Spinal cord (tissue), 10 donors: ENCODE measurements around the gene ARVCF. TPM values are rescaled to one million over a fixed set of nuclear protein-coding genes. Genes with fewer than 3 reads are reported as not detected.

ENCODE experiments used
- DNase-seq, 6 donors: peaks; one replicate each; pipeline versions ENCODE4 v3.0.0 to v3.0.0-alpha.2; 2013 to 2015; ENCODE audit warnings: low spot score in 6 of 6, low read depth in 4 of 6
- H3K27ac ChIP-seq: one replicate; pipeline ENCODE4 v1.5.1; 2013; ENCODE audit warnings: low read depth, low read length, control low read depth
- H3K27me3 ChIP-seq: one replicate; pipeline ENCODE4 v1.6.1; 2013; ENCODE audit warnings: low read length; ENCODE audit not compliant: control insufficient read depth, insufficient read depth
- H3K36me3 ChIP-seq: one replicate; pipeline ENCODE4 v1.6.1; 2013; ENCODE audit warnings: low read length; ENCODE audit not compliant: control insufficient read depth, insufficient read depth
- H3K4me1 ChIP-seq: one replicate; pipeline ENCODE4 v1.6.1; 2013; ENCODE audit warnings: low read length; ENCODE audit not compliant: control insufficient read depth, insufficient read depth
- H3K4me3 ChIP-seq: one replicate; pipeline ENCODE4 v1.5.1; 2013; ENCODE audit warnings: low read depth, low read length, control low read depth
- H3K9me3 ChIP-seq: one replicate; pipeline ENCODE4 v1.6.1; 2013; ENCODE audit warnings: low read length; ENCODE audit not compliant: control insufficient read depth, insufficient read depth
- WGBS: methylation state at CpG from one replicate; pipeline ENCODE4 v1.1.5; 2013; ENCODE audit warnings: missing lambda C conversion rate; ENCODE audit not compliant: insufficient coverage; 5-methylcytosine and 5-hydroxymethylcytosine counted together
- polyA plus RNA-seq, 2 donors: library from polyadenylated mRNA; unstranded; fragments of 120-200 nt; gene quantifications; one replicate each; pipeline ENCODE4 v1.2.1, GENCODE V29; 2013; ENCODE audit not compliant: insufficient read length in 2 of 2
- total RNA-seq, 2 donors: library from RNA; depleted of rRNA in 1 of 2; stranded (reverse); fragments of 120-200 nt in 1 of 2; fragments of >200 nt in 1 of 2; gene quantifications; one replicate each; pipeline versions ENCODE4 v1.2.3 to v1.2.4, GENCODE V29; 2013 to 2014
- donor health status: healthy.

ARVCF gene
- total and polyA plus RNA-seq, 4 donors = 43.5 to 132 (median 84.2) TPM

DNA sequence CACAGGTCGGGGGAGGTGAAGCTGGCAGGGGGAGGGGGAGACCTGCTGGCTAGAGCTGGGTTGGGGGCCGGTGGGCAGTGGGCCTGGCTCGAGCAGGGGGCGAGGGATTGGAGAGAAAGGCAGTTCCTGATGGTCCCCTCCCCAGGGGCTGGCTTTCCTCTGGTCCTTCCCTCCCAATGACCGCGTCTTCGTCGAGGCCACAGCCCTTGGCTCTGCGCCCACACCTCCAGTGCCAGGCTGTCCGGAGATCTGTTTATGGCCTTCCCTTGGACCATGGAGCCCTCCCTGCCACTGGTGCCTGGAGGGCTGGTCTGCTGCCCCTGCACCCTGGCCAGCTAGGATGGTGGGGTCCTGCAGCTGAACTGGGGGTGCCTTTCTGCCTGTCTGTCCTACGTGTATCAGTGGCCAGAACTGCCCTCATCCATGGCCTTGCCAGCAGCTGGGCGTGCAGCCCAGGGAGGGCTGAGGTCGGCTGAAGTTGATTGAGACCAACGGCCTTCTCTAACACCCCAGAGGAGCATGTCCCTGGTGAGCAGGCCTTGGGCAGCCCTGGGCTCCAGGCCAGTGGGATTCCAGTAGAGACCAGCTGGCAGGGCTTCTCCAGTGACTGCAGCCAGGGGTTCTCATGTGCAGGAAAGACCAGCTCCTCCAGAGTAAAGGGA lies 16.6 kb upstream of the ARVCF start:
- H3K4me1 ChIP-seq = peaks cover 40% of the 10 kb centered on the region
- no peak overlapping the region for H3K4me3 ChIP-seq
- no peaks in the 10 kb centered on the region for H3K27me3 ChIP-seq
- DNase-seq = peak in 1 of 6 donors; percentile 50
- peaks cover 27% of the 10 kb centered on the region for H3K36me3 ChIP-seq
- no peaks in the 10 kb centered on the region for H3K9me3 ChIP-seq
- H3K27ac ChIP-seq = no peak overlapping the region
- WGBS = 71% methylated on average over 13 of the region's 14 CpGs

DNA sequence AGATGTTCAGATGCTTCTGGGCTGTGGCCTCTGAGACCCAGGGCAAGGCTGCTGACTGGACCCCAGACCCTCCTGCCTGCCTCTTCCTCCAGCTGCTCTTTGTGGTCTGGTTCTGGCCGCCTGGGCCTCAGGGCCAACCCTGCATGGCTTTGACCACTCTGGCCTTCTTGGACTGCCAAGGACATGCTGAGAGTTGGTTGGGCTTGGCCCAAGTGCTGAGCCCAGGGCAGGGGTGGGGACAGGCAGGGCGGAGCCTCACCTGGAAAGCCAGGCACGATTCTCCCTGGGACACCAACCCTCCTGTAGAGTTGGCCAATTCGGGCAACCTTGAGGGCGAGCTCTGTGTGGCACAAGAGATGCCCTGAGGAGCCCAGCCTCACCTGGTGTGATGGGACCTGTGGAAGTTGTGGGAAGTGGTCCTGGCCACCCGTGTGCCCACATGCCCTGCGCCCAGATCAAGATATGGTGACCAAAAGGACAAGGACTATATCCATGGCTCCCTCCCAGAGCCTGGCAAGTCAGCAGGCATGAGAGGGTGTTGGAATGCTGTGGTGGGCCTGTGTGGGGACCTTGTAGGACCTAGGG lies 15.9 kb upstream of the ARVCF start:
- Histone ChIP-seq H3K4me1 (peaks cover 33% of the 10 kb centered on the region), H3K27ac (no peak overlapping the region), H3K9me3 (no peaks in the 10 kb centered on the region), H3K36me3 (peaks cover 27% of the 10 kb centered on the region), H3K27me3 (no peaks in the 10 kb centered on the region), H3K4me3 (no peak overlapping the region)
- DNase-seq = no peak
- 89% methylated on average over 7 of the region's 7 CpGs for WGBS

DNA sequence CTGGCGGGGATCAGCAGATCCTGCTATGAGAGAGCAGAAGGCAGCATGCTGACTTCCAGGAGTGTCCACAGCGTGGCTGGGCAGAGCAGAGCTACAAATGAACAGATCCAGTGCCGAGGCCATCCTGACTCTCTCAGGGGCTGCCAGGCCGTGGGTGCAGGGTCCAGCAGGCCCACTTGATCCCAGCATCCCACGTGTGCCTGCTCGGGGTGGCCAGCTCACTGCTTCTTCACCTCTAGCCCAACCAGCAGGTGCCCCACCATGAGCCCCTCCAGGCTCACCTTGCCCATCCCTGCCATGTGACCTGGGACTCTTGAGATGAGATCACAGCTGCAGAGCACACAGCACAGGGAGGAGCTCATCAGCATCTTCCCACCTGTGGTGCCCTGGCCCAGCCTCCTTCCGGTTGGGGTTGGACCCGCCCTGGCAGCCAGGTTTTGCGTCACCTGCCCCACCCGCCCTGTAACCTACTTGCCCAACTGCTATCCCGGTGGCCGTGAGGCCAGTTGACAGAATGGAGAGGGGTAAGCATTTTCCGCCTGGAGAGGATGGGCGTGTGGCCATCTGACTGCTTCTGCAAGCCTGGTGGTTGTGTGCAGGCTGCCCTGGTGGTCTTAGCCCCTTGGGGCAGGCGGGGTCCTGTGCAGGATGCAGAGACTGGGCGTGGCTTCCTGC lies 15.2 kb upstream of the ARVCF start:
- H3K4me1 ChIP-seq = peaks cover 33% of the 10 kb centered on the region
- H3K4me3 ChIP-seq = no peak overlapping the region
- no peaks in the 10 kb centered on the region for H3K9me3 ChIP-seq
- H3K27ac ChIP-seq = no peak overlapping the region
- no peaks in the 10 kb centered on the region for H3K27me3 ChIP-seq
- 88% methylated on average over 16 of the region's 16 CpGs for WGBS
- peaks cover 22% of the 10 kb centered on the region for H3K36me3 ChIP-seq
- no peak for DNase-seq

DNA sequence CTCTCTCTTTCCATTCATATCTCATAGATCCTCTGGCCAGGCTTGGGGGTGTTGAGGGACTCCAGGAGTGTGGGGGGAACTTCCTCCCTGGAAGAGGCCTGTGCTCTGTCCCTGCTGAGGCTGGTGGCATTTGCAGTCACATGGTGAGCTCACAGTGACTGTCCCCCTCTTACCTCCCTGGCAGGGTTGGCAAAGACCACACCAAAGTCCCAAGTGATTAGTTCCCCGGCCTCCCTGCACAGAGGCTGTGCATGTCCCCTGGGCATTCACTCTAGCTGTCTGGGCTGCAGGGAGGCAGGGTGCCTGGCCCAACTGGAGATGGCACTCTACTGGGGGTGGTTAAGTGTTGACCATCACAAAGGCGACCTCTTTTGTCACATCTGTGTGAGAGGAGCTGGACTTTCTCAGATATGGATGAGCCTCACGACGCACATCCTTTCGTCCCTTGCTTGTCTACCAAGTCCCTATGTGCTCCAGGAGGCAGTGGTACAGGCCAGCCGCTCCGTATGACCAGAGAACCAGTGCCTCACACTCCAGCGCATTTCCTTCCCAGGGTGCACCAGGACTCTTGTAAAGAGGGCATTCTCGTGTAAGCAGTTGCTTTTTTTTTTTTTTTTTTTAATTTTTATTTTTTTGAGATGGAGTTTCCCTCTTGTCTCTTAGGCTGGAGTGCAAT lies 13.1 kb upstream of the ARVCF start:
- DNase-seq = no peak
- peaks cover 15% of the 10 kb centered on the region for H3K36me3 ChIP-seq
- no peak overlapping the region for H3K27ac ChIP-seq
- H3K4me1 ChIP-seq = peaks cover 30% of the 10 kb centered on the region
- H3K9me3 ChIP-seq = no peaks in the 10 kb centered on the region
- no peaks in the 10 kb centered on the region for H3K27me3 ChIP-seq
- H3K4me3 ChIP-seq = no peak overlapping the region
- WGBS = 91% methylated on average over 8 of the region's 9 CpGs

DNA sequence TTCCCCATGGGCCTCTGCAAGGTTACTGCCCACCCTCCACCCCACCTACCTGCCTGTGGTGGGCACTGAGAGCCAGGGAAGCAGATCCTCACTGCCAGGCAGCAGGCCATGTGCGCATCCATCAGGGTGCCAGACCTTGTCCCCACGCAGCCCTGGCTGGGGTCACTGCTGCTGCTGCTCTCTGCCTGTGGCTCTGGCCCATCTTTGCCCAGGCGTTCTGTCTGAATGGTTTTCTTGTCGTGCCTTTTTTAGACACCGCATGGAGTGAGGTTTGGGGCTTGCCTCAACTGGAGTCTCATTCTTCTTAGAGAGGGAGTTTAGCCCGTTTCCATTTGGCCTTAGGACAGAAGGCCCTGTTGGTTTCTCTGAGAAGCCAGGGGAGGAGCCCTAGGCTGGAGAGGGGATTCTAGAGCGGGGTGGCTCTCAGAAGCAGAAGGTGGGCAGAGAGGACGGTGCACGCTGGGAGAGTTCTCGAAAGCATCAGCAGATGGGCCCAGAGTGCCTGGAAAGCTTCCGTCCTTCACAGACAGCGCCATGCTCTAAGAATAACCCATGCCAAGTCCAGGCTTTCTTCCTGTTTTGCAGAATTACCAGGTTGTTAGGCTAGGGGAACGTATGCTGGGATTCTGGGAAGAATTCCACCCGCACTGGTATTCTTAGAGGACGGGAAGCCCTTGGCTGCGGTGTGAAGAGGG lies 12.4 kb upstream of the ARVCF start:
- no peaks in the 10 kb centered on the region for H3K9me3 ChIP-seq
- H3K4me1 ChIP-seq = peaks cover 36% of the 10 kb centered on the region
- 60% methylated on average over 8 of the region's 16 CpGs for WGBS
- no peaks in the 10 kb centered on the region for H3K27me3 ChIP-seq
- H3K4me3 ChIP-seq = no peak overlapping the region
- peaks cover 18% of the 10 kb centered on the region for H3K36me3 ChIP-seq
- peak in 1 of 6 donors; percentile 82 for DNase-seq
- no peak overlapping the region for H3K27ac ChIP-seq

DNA sequence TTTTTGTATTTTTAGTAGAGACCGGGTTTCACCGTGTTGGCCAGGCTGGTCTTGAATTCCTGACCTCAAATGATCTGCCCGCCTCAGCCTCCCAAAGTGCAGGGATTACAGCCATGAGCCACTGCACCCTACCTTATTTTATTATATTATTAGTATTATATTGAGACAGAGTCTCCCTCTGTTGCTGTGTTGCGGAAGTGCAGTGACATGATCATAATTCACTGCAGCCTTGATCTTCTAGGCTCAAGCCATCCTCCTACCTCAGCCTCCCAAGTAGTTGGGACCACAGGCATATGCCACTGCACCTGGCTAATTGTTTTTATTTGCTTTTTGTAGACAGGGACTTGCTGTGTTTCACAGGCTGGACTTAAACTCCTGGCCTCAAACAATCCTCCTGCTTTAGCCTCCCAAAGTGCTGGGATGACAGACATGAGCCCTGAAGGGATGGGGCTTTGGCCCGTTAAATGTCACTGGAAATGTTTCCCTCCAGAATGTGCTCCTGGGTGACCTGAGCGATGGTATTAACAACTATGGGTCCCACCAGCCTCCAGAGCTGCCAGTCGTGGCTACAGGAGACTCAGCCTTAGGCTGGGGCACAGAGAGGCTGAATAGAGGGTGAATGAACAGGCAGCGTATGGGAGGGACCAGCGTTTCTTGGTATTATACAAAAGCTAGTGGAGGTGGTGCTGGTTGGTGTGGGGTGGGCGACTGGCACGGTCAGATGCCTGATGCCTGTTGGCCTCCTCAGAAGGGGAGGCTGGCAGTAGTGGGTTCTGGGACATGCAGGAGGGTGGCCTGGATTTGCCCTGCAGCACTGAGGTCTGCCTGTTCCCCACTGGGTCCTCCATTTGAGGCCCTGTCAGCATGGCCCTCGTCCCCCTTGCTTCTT lies 11.6 kb upstream of the ARVCF start:
- no peaks in the 10 kb centered on the region for H3K9me3 ChIP-seq
- H3K4me1 ChIP-seq = peaks cover 32% of the 10 kb centered on the region
- H3K27me3 ChIP-seq = no peaks in the 10 kb centered on the region
- H3K36me3 ChIP-seq = peaks cover 20% of the 10 kb centered on the region
- no peak for DNase-seq
- 84% methylated on average over 8 of the region's 12 CpGs for WGBS
- H3K4me3 ChIP-seq = no peak overlapping the region
- no peak overlapping the region for H3K27ac ChIP-seq

DNA sequence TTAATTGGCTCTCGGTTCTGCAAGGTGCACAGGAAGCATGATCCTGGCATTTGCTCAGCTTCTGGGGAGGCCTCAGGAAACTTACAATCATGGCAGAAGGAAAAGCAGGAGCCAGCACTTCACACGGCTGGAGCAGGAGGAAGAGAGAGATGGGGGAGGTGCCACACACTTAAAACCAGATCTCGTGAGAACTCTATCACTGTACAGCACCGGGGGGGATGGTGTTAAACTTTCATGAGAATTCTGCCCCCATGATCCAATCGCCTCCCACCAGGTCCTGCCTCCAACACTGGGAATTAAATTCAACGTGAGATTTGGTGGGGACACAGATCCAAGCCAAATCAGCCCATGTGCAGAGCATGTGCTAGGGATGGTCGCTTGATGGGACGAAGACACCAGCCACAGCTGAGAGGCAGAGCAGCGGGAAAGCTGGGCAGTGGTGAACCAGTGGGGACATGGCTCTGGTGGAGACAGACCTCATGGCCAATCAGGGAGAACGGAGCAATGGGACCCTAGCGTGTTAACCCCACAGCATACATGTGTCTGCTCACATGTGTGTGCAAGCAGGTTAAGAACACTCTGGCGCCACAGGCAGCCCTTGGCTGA lies 10.5 kb upstream of the ARVCF start:
- Histone ChIP-seq H3K27ac (no peak overlapping the region), H3K4me3 (no peak overlapping the region), H3K27me3 (no peaks in the 10 kb centered on the region), H3K9me3 (no peaks in the 10 kb centered on the region), H3K36me3 (peaks cover 16% of the 10 kb centered on the region), H3K4me1 (peaks cover 37% of the 10 kb centered on the region)
- WGBS = 88% methylated on average over 8 of the region's 12 CpGs
- DNase-seq = no peak

DNA sequence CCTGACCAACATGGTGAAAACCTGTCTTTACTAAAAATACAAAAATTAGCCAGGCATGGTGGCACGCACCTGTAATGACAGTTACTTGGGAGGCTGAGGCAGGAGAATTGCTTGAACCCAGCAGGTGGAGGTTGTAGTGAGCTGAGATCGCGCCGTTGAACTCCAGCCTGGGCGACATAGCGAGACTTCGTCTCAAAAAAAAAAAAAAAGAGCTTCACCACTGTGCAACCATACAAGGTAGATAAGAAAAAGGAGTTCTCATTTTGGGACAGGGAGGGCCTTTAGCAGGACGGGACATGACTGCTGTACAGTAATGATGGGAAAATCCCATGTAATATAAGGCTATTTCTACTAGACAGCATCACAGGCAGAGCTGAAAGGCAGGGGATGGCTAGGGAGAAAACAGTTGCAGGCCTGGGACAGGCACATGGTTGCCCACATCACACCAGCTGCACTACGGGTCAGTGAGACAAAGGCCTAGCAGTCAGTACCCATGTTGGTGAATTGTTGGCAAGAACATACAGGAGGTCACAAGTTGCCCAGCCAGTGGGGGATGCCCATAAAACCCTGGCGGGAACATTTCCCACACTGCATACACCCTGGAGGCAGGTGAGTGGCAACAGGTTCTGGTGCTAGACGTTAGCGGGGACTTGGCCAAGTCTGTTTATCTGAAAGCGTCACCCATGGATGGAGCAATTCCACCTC lies 9.7 kb upstream of the ARVCF start:
- no peak for DNase-seq
- Histone ChIP-seq H3K27ac (no peak overlapping the region), H3K4me3 (no peak overlapping the region), H3K9me3 (no peaks in the 10 kb centered on the region), H3K36me3 (peaks cover 8% of the 10 kb centered on the region), H3K27me3 (no peaks in the 10 kb centered on the region), H3K4me1 (peaks cover 44% of the 10 kb centered on the region)
- WGBS = 95% methylated on average over 4 of the region's 13 CpGs
